GM19035 (cell line): ENCODE measurements around the gene MYRF.

ENCODE experiments used
- ATAC-seq: cut with Tn5 transposase; IDR thresholded peaks from one replicate; pipeline ENCODE4 v1.9.1; 2021; ENCODE audit not compliant: unreplicated experiment

Gene MYRF

DNA sequence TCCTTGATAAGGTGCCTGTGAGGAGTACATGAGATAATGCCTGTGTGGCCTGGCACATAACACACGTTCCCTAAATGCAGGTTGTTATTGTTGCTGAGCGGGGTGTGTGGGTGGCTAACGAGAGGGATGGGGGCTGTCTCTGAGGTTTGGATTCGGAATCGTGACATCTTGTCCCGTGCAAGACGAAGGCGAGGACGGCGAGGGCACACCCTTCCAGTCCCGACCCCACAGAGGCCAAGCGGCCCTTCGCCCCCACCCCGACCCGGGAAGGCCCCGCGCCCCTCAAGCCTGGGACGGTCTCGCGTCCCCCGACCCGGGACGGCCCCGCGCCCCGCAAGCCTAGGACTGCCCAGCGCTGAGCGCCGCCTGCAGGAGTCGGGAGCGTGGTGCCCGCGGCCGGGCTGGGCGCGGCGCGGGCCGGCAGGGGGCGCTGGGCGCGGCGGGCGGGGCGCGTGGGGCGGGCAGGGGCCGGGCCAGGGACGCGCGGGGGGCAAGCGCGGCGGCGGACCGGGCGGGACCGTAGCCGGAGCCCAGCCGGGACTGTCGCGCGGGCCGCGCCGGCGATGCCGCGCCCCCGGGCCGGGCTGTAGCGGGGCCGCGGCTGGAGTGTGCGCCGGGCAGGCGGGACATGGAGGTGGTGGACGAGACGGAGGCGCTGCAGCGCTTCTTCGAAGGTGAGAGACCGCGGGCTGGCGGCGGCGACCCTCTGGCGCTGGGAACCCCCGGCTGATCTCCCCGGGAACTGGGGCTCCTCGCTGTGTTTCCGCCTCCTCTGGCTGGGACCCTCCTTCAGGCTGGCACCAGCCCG is at the start of gene MYRF:
TSS of gene MYRF (plus strand) at position 520 of the 808 bp plus-strand sequence. CDS start at position 629, 109 bp downstream.
- no peak for ATAC-seq

DNA sequence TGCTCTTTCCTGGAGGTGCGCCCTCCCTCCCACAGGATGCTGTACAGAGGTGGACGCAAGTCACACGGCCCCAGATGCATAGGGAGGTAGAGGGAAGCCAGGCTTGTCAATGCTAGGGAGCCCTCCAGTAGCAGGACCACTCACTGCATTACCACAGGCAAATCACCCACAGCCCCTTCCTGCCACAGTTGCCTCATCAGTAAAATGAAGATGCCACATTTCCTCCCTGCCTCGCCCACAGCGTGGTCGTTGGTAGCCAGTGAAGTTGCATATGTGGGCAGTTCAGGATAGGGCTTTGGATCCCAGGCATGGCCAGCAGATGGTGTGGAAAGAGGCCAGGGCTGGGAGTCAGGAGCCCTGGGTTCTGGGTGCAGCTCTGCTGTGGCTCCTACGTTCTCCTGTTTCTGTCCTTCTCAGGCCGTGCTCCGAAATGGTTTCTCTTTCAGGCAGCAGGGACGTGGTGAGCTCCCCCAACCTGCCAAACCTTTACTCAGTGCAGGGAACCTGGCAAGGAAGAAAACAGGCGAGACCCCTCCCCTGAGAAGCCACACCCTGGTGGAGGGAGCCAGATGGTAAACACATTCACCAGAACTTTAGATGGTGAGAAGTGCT is 49.6 kb upstream of the MYRF start:
- no peak for ATAC-seq

DNA sequence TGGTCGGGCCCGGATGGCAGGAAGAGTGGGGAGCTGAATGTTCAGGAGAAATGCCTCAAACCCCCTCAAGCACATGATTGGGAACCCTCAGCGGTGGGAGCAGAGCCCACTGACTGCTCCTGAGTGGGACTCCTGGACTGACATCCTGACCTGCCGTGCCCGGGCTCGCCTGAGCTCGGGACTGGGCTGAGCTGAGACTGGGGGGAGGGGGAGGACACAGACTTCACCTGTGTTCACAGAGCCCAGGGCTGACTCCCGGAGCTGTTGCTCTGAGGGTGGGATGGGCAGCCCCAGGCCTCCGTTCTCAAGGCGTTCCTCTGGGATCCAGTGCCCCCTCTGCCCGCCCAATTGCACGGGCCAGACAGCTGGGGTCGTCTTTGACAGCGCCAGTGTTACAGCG is 47.6 kb upstream of the MYRF start:
- no peak for ATAC-seq

DNA sequence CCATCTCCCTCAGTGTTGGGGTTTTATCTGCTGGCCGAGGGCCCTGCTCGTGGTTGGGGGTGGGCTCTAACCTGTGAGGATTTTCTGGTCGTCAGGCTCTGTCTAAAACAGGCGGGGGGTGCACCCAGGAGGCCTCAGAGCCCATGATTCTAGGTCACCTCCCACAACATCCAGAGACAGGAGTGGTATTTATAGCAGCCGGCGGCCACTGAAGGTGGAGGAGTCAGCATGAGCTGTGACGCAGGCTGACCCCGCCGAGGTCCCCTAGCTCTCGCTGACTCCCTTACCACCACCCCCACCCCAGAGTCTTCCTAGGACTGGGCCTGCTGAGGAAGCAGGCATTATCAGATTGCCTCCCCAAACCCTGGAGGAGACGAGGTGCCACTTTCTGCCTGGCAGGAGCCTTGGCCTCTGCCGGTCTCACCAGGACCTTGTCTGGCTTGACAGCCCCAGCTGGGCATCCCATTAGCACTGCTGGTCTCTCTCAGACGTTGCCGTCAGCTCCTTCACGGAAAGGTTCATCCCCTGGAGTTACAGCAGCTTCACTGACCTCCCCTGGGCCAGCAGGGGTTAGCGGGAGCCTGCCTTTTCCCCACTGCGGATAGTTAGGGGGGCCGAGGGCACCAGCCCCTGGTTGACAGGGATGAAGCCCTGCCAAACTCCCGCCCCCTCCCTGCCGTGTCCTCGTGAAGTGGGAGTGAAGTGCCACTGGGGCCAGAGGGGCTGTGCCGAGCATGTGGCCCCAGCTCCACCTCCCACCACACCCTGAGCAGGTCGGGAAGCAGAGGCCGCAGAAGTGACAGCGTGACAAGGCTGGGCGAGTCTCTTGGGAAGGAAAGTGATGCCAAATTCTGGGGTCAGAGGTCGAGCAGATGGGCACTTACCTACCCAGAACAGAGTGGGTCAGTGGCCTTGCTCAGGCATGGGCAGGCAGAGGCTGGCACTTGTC is 45.7 kb upstream of the MYRF start:
- no peak for ATAC-seq

DNA sequence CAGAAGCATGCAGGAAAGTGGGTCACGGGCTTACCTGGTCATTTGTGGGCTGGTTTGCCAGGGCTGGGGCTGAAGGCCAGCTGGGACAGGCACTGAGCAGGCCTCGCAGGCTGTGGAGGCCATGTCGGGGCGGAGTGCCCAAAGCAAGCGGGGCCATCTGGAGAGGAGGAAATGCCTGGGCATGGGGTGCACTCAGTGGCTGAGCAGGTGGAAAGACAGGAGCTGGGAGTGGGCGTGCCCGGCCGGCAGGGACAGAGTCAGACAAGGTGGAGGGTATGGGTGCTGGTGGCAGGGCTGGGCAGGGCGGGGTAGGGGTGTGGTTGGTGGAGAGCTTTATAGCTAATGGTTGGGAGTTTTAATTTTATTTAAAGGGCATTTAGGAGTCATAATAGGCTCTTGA is 44.9 kb upstream of the MYRF start:
- no peak for ATAC-seq

DNA sequence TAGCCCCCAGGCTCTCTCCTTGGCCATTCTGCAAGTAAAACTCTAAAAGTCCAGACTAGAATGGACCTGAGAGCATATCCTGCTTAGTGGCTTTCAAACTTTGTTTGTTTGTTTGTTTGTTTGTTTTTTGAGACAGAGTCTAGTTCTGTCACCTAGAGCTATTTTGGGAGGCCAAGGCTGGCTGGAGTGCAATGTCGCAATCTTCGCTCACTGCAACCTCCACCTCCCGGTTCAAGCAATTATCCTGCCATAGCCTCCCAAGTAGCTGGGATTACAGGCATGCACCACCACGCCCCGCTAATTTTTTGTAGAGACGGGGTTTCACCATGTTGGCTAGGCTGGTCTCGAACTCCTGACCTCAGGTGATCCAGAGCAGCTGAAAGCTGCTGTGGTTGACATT is 43.3 kb upstream of the MYRF start:
- no peak for ATAC-seq

DNA sequence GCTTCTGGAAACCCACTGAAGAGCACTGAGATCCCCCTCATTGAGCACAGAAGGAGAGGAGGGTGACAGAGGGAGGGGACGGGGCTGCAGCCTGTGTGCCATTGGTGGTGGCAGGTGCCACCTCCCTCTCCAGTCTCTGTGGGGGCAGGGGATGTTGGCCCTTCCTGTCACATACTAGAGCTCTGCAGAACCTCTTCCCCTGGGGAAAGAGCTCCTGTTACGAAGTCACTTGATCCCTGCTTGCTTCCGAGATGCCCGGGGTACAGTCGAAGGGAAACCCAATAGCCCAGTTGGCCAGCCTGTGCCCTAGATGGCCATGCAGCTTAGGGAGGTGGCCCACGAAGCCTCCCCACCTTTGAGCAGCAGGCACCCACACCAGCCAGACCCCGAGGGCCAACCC is 42.9 kb upstream of the MYRF start:
- ATAC-seq: no peak

DNA sequence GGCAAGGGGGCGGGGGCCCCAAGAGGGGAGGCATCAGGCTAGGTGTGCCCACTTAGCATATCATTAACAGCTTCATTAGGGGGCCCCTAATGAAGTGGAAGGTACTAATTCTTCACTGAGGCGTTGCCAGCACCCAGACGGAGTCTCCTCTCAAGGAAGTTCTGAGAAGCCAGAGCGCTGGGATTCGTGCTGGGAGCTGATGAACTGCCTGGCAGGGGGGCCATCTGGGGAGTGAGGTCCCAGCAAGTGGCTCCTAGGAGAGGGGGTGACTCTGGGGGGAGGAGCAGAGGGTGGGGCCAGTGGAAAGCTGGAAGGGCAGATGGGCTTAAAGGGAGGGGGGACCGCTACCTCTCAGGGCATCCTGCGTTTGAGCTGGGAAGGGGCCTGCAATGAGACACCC is 42.4 kb upstream of the MYRF start:
- no peak for ATAC-seq

DNA sequence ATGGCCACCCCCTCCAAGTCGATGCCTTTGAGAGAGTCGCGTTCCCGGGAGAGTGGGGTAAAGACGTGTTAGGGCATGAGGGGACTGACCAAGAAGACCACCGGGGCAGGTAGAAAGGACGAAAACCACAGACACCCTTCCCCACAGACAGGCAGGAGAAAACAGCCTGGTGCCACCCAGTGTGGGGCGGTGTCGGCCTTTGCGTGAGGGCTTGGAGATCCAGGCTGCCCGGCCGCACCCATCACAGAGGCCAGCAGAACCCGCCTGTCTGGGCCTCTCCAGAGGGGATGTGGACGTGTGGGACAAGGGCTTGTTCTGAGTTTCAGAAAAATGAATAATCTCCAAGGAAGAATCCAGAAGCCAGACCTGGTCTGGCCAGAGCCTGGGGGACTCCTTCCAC is 41.4 kb upstream of the MYRF start:
- ATAC-seq: no peak

DNA sequence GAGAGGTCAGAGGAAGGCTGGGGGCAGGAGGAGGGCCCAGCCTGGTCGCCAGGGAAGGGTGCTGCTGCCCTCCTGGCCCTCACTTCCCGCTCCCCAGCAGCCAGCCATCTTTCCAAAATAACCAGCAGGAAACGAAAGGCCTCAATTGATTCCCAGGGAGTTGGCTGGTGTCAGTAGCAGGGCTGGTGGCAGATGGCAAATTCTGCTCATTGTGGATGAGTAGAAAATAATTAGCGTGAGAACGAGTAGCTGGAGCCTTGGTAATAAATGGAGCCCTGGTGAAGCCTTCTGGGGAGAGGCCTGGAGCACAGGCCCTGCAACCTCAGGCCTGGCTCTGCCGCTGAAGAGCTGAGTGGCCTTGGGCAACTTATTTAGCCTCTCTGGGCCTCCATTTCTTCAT is 40.9 kb upstream of the MYRF start:
- ATAC-seq: no peak

DNA sequence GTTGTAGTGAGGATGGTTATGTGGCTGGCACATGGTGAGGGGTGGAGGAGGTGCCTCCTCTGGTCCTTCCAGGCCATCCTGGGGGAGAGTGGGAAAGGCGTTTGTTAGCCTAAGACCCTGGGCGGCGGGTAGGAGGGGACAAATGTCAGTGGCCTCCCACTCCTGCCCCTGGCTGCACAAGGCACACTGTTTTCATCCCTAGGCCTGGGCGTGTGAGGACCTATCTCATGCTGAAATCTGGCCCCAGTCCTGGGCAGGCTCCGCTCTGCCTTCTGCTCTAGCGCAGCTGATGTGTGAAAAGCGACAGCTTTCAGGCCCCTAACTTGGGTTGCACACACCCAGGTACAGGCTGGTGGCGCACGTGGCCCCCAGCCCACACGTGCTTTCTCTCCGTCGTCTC is 40.1 kb upstream of the MYRF start:
- no peak for ATAC-seq

DNA sequence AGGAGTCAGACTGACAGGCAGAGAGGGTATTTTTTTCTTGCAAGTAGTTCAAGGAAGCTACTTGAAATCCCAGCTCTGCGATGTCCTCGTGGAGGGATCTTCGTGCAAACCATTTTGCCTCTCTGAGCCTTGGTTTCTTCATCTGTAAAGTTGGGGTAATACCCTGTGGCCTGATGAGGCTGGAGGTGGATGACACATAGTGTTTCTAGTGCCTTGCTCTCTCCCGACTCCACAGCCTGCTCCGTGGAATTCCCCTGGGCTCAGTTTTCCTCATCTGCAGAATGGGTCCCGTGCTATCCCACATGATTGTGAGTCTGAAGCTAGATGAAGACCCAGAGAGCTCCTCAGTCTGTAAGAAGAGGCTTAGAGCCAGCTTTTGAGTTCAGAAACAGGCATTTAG is 39.6 kb upstream of the MYRF start:
- ATAC-seq: no peak

DNA sequence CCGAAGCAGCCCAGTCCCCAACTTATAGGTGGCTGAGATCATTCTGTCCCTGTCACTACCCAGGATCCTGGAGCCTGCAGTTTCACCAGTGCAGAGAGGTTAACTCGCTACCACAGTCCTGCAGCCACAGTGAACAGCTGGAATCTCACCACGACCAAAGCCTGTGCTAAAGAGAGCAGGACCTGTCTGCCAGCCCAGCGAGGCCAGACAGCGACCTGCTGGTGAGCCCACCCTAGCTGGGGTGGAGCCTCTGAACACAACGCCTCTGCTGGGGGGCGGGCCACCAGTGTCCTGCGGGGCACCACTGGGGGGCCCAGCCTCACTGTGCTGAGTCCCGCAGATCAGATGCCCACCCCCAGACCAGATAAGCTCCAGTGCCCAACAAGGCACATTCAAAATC is 39.0 kb upstream of the MYRF start:
- ATAC-seq: no peak

DNA sequence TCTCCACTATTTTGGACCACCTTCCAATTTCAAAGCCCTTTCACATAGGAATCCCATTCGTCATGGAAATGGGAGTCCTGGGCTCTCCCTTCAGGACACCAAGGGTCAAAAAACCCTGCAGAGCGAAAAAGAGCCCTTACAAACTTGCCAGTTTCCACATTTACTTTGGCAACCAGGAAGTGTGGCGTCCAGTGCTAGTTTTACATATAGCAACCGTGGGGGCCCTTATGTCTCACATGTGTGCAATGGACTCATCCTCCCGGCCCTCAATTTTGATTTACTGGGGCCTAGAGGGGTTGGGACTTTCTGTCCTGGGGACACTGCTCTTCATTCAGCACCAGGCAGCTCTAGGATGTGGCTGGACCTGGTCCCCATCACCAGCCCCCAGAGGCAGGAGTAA is 38.5 kb upstream of the MYRF start:
- no peak for ATAC-seq

DNA sequence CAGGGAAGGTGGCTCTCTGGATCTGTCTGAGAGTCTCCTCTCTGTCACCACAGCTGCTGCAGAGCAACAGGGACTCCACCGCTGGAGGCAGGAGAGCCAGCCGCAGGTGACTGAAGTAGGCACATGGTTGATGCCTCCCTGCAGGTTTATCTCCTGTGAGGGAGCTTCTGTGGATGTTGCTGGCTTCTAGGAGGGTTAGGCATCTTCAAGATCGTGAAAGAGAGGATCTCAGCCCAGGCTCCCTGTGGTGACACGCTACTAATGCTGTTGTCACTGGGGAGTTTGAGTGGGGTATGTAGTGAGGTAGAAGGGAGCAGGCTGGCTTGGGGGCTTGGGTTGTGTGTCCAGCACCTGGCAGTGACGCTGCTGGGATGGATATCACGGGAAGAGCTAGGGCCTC is 38.1 kb upstream of the MYRF start:
- ATAC-seq: no peak

DNA sequence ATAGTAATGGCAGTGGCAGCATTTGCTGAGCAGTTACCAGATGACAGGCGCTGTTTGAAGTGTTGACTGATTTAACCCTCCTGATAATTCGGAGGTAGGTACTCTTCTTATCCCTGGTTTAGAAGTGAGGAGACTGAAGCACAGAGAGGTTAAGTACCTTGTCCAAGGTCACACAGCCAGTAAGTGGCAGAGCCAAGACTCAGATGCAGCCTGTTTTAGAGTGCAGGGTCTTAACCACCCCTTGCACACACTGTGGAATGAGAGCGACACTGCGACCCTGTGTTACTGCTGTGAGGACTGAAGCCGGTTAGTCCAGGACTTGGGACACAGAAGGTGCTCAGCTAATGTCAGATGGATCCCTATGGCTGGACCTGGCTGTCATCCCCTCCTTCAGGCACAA is 37.5 kb upstream of the MYRF start:
- no peak for ATAC-seq

DNA sequence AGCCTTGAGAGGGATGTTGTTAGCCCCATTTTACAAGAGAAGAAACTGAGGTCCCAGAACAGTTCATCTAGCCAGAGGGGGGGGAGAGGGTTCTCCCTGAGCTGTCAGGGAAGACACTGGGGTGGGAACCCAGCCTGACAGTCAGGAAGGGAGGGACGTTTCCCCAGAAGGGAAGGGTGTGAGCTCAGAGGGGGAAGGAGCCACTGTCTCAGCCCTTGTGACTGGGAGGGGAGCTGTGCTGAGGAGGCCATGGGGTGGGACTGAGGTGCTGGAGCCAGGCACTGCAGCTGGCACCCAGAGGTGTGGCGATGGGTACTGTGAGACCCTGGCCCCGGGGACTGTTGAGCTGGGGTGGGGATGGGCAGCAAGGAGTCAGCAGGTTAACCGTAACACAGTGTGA is 36.6 kb upstream of the MYRF start:
- no peak for ATAC-seq

DNA sequence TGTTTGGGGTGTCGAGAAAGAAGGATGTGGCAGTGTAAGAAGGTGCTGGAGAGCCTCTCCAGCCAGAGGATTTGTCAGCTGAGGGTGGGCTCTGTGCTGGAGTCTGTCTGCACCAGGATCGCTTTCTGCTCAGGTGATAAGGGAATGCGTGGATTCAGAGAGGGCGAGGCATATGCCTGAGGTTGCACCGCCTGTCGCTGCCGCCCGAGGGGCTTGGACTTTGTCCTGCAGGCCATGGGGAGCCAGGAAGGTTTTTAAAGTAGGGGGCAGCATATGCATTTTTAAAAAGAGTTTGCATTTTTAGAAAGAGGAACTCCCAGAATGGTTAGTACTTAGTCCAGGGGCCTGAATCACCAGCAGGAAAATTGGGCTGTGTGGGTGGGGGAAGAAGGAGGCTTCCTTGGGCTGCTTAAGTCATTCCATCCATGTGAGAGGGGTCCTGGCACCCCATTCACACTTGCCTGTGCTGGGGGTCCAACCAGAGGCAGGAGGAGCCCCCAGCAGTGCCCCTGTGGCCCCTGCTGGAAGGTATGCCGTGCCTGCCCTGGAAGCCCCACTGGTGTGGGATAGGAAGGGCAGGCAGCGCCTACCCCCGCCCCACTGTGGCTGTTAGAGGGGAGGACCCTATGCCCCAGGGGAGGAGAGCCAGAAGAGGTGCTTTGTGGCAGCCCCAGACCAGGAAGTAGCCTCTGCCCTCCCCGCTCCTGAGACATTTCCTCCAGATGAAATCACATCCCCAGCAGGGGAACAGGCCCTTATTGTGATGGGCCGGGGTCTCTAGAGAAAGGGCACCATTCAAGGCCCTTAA is 35.8 kb upstream of the MYRF start:
- no peak for ATAC-seq

DNA sequence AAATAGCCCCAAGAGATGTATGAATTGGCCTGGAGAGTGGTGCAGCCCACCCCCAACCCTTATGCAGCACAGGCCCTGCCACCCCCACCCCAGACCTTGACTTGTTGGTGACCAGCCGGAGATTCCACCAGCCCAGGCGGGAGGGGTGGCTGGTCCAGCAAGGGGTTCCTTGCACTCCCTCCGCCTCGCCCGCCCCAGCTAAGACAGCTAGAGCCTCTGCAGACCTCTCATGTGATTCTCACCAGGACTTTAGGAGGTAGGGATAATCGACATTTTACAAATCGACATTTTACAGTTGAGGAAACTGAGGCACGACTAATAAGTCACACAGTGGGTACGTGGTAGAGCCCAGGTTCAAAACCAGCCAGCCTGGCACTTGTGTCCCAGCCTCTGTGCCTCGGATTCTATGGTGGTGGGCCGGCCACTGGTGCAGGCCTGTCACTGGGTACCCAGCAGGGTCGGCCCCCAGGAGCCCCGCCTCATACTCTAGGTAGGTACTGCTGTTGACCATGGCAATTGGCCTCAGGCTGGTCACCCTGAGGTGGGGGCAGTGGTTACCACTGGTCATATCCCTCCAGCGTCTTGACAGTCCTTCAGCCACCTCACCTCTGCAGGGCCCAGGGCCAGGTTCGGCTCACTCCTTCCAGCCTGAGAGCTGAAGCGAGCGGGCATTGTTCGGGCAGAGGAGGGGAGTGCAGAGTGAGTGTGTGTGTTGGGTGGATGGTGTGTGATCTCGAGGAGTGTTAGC is 35.0 kb upstream of the MYRF start:
- no peak for ATAC-seq

DNA sequence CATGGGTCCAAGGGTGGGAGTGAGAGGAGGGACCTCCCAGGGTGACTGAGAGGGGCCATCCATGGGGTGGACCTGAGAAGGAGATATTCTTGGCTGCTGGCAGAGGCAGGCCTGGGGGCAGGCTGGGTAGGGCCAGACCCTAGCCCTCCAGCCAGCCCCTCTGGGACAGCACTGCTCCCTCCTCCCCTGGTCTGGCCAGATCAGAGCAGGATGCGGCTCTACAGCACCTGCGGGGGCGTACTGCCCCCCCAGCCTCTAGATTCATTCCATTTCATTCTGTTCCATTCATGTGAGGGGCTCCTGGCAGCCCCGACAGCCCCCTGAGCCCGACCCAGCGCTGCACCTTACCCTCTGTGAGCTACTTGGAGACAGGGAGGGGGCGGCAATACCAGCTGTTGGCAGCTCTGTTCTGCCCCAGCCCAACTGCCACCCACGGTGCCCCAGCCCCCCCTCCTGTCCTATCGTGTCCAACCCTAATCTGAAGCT is 34.3 kb upstream of the MYRF start:
- no peak for ATAC-seq
